GM23338 (cell line): ENCODE measurements around the gene ATIC. TPM values are rescaled to one million over a fixed set of nuclear protein-coding genes. Genes with fewer than 3 reads are reported as not detected.

ENCODE experiments used
- ATAC-seq: fragments of 200-7000 bp; cut with Tn5 transposase; 3 replicates; pipeline ENCODE4 v1.9.1; 2020
- DNase-seq: peaks from one replicate; pipeline ENCODE4 v3.0.0-alpha.2; 2015; ENCODE audit warnings: low spot score
- H2AFZ ChIP-seq: fragments of 200-600 bp; sonication (generic); 2 replicates; pipeline ENCODE4 v1.8.0; 2016; ENCODE audit warnings: antibody characterized with exemption, mild to moderate bottlenecking, moderate library complexity
- H3F3A ChIP-seq: fragments of 200-600 bp; sonication (generic); replicated peaks from 2 replicates; pipeline ENCODE4 v1.8.0; 2017; ENCODE audit warnings: antibody characterized with exemption, mixed run types, low read depth
- H3K27ac ChIP-seq: fragments of 200-600 bp; sonication (generic); 2 replicates; pipeline ENCODE4 v1.6.1; 2016; ENCODE audit warnings: low read depth
- H3K27me3 ChIP-seq: fragments of 200-600 bp; sonication (generic); 2 replicates; pipeline ENCODE4 v1.8.0; 2016; ENCODE audit warnings: mild to moderate bottlenecking, mixed run types, moderate library complexity; ENCODE audit not compliant: insufficient read depth
- H3K36me3 ChIP-seq: fragments of 200-600 bp; sonication (generic); 2 replicates; pipeline ENCODE4 v1.8.0; 2016; ENCODE audit warnings: mild to moderate bottlenecking; ENCODE audit not compliant: insufficient read depth
- H3K4me1 ChIP-seq: fragments of 200-600 bp; sonication (generic); 2 replicates; pipeline ENCODE4 v1.8.0; 2016; ENCODE audit warnings: mild to moderate bottlenecking, moderate library complexity; ENCODE audit not compliant: insufficient read depth
- H3K4me2 ChIP-seq: fragments of 200-600 bp; sonication (generic); 2 replicates; pipeline ENCODE4 v1.7.1; 2017; ENCODE audit warnings: mixed run types
- H3K4me3 ChIP-seq: fragments of 200-600 bp; sonication (generic); 2 replicates; pipeline ENCODE4 v1.6.1; 2016; ENCODE audit warnings: mixed run types
- H3K79me2 ChIP-seq: fragments of 200-600 bp; sonication (generic); replicated peaks from 2 replicates; pipeline ENCODE4 v1.8.0; 2017; ENCODE audit warnings: mild to moderate bottlenecking; ENCODE audit not compliant: insufficient read depth
- H3K9me2 ChIP-seq: fragments of 200-600 bp; sonication (generic); 2 replicates; pipeline ENCODE4 v1.8.0; 2017; ENCODE audit not compliant: insufficient read depth
- H4K20me1 ChIP-seq: fragments of 200-600 bp; sonication (generic); replicated peaks from 2 replicates; pipeline ENCODE4 v1.8.0; 2017; ENCODE audit warnings: mild to moderate bottlenecking; ENCODE audit not compliant: insufficient read depth
- H3K27ac Mint-ChIP-seq: 2 replicates; pipeline ENCODE4 v1.8.0; 2020; ENCODE audit warnings: inconsistent platforms, mild to moderate bottlenecking, moderate library complexity, mixed read lengths
- H3K27me3 Mint-ChIP-seq: 3 replicates; pipeline ENCODE4 v1.8.0; 2022; ENCODE audit warnings: low read depth, mild to moderate bottlenecking, moderate library complexity, mixed read lengths, inconsistent platforms; ENCODE audit not compliant: insufficient read depth, poor library complexity
- H3K36me3 Mint-ChIP-seq: 3 replicates; pipeline ENCODE4 v1.8.0; 2021; ENCODE audit warnings: low read depth, mild to moderate bottlenecking, inconsistent platforms, moderate library complexity, mixed read lengths
- H3K4me1 Mint-ChIP-seq: 3 replicates; pipeline ENCODE4 v1.8.0; 2020; ENCODE audit warnings: mild to moderate bottlenecking, inconsistent platforms, mixed read lengths
- H3K4me3 Mint-ChIP-seq: 3 replicates; pipeline ENCODE4 v1.8.0; 2021; ENCODE audit warnings: moderate library complexity, mild to moderate bottlenecking, inconsistent platforms, mixed read lengths
- H3K9me3 Mint-ChIP-seq: 3 replicates; pipeline ENCODE4 v1.8.0; 2020; ENCODE audit warnings: moderate library complexity, mild to moderate bottlenecking, inconsistent platforms, mixed read lengths
- EZH2 ChIP-seq: fragments of 200-600 bp; sonication (generic); IDR thresholded peaks from one replicate; pipeline ENCODE4 v1.8.0; 2017; ENCODE audit warnings: antibody characterized with exemption, mild to moderate bottlenecking, low read depth; ENCODE audit not compliant: unreplicated experiment
- JUNB ChIP-seq: IDR thresholded peaks from one replicate; pipeline ENCODE4 v1.6.1; 2016; ENCODE audit warnings: antibody characterized with exemption; ENCODE audit not compliant: unreplicated experiment
- NANOG ChIP-seq: IDR thresholded peaks from 2 replicates; pipeline ENCODE4 v1.6.1; 2016; ENCODE audit warnings: antibody characterized with exemption, borderline replicate concordance
- POLR2AphosphoS5 ChIP-seq: IDR thresholded peaks from 2 replicates; pipeline ENCODE4 v1.6.1; 2016; ENCODE audit warnings: antibody characterized with exemption, low read depth
- STAT1 ChIP-seq: IDR thresholded peaks from one replicate; pipeline ENCODE4 v1.6.1; 2016; ENCODE audit warnings: antibody characterized with exemption; ENCODE audit not compliant: unreplicated experiment
- ZNF114 ChIP-seq: fragments of 250-450 bp; sonication (Bioruptor Pico); IDR thresholded peaks from 2 replicates; pipeline ENCODE4 v1.5.0; 2020; ENCODE audit warnings: mild to moderate bottlenecking, moderate library complexity
- ZNF331 ChIP-seq: fragments of 250-450 bp; sonication (Bioruptor Pico); IDR thresholded peaks from 2 replicates; pipeline ENCODE4 v1.5.0; 2020; ENCODE audit warnings: low read depth, mild to moderate bottlenecking, moderate library complexity
- polyA plus RNA-seq: library from polyadenylated mRNA; unstranded; fragments of >200 nt; fragmentation: Nextera tagmentation; extraction: Ambion mirVana; gene quantifications from 2 replicates; pipeline ENCODE4 v1.2.1, GENCODE V29; 2016
- total RNA-seq: library from RNA; depleted of rRNA; stranded (reverse); fragments of >200 nt; shearing (Covaris generic); gene quantifications from 2 replicates; pipeline ENCODE4 v1.2.3, GENCODE V29; 2014
- TF ChIP-seq, protein P1 (sequence below): fragments of 250-450 bp; sonication (Bioruptor Pico); IDR thresholded peaks from 2 replicates; pipeline ENCODE4 v1.5.0; 2020; ENCODE audit warnings: mild to moderate bottlenecking, moderate library complexity
- TF ChIP-seq, protein P2 (sequence below): IDR thresholded peaks from 2 replicates; pipeline ENCODE4 v1.6.1; 2016; ENCODE audit warnings: antibody characterized with exemption

Gene ATIC
- total and polyA plus RNA-seq, 2 experiments from 2014 or later, result 118 to 185 TPM

DNA sequence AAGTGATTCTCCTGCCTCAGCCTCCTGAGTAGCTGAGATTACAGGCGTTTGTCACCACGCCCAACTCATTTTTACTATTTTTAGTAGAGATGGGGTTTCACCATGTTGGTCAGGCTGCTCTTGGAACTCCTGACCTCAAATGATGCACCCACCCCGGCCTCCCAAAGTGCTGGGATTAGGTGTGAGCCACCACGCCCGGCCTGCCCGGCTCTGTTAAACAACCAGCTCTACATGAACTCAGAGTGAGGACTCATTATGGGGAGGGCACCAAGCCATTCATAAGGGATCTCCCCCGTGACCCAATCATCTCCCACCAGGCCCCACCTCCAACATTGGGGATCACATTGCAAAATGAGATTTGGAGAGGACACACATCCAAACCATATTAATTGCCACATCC, 8.8 kb downstream of the ATIC start:
- DNase-seq (no peak), ATAC-seq (no peak)
- Histone ChIP-seq H3K36me3 (peaks cover 50% of the 10 kb centered on the region), H3K79me2 (peaks cover 99% of the 10 kb centered on the region), H3F3A (no peaks in the 10 kb centered on the region), H4K20me1 (peaks cover 25% of the 10 kb centered on the region), H3K4me2 (no peak overlapping the region), H3K27ac (no peak overlapping the region), H3K4me1 (no peaks in the 10 kb centered on the region), H3K4me3 (no peak overlapping the region), H3K27me3 (no peaks in the 10 kb centered on the region), H2AFZ (no peak overlapping the region), H3K9me2 (no peaks in the 10 kb centered on the region)
- peaks cover 3% of the 10 kb centered on the region; the same call in 1 of the 3 replicates for H3K4me1 Mint-ChIP-seq
- TF ChIP-seq, protein P1, sequence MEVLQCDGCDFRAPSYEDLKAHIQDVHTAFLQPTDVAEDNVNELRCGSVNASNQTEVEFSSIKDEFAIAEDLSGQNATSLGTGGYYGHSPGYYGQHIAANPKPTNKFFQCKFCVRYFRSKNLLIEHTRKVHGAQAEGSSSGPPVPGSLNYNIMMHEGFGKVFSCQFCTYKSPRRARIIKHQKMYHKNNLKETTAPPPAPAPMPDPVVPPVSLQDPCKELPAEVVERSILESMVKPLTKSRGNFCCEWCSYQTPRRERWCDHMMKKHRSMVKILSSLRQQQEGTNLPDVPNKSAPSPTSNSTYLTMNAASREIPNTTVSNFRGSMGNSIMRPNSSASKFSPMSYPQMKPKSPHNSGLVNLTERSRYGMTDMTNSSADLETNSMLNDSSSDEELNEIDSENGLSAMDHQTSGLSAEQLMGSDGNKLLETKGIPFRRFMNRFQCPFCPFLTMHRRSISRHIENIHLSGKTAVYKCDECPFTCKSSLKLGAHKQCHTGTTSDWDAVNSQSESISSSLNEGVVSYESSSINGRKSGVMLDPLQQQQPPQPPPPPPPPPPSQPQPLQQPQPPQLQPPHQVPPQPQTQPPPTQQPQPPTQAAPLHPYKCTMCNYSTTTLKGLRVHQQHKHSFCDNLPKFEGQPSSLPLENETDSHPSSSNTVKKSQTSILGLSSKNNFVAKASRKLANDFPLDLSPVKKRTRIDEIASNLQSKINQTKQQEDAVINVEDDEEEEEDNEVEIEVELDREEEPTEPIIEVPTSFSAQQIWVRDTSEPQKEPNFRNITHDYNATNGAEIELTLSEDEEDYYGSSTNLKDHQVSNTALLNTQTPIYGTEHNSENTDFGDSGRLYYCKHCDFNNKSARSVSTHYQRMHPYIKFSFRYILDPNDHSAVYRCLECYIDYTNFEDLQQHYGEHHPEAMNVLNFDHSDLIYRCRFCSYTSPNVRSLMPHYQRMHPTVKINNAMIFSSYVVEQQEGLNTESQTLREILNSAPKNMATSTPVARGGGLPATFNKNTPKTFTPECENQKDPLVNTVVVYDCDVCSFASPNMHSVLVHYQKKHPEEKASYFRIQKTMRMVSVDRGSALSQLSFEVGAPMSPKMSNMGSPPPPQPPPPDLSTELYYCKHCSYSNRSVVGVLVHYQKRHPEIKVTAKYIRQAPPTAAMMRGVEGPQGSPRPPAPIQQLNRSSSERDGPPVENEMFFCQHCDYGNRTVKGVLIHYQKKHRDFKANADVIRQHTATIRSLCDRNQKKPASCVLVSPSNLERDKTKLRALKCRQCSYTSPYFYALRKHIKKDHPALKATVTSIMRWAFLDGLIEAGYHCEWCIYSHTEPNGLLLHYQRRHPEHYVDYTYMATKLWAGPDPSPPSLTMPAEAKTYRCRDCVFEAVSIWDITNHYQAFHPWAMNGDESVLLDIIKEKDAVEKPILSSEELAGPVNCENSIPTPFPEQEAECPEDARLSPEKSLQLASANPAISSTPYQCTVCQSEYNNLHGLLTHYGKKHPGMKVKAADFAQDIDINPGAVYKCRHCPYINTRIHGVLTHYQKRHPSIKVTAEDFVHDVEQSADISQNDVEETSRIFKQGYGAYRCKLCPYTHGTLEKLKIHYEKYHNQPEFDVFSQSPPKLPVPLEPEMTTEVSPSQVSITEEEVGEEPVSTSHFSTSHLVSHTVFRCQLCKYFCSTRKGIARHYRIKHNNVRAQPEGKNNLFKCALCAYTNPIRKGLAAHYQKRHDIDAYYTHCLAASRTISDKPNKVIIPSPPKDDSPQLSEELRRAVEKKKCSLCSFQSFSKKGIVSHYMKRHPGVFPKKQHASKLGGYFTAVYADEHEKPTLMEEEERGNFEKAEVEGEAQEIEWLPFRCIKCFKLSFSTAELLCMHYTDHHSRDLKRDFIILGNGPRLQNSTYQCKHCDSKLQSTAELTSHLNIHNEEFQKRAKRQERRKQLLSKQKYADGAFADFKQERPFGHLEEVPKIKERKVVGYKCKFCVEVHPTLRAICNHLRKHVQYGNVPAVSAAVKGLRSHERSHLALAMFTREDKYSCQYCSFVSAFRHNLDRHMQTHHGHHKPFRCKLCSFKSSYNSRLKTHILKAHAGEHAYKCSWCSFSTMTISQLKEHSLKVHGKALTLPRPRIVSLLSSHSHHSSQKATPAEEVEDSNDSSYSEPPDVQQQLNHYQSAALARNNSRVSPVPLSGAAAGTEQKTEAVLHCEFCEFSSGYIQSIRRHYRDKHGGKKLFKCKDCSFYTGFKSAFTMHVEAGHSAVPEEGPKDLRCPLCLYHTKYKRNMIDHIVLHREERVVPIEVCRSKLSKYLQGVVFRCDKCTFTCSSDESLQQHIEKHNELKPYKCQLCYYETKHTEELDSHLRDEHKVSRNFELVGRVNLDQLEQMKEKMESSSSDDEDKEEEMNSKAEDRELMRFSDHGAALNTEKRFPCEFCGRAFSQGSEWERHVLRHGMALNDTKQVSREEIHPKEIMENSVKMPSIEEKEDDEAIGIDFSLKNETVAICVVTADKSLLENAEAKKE, result no peak
- TF ChIP-seq NANOG, result no peak
- TF ChIP-seq POLR2AphosphoS5, result no peak
- TF ChIP-seq ZNF331 (CRISPR knock-in tag), result no peak
- TF ChIP-seq STAT1, result no peak
- no peak for TF ChIP-seq JUNB
- TF ChIP-seq ZNF114 (CRISPR knock-in tag), result no peak
- H3K27ac Mint-ChIP-seq, result no peak overlapping the region
- H3K4me3 Mint-ChIP-seq, result no peak overlapping the region
- no peaks in the 10 kb centered on the region for H3K9me3 Mint-ChIP-seq
- no peaks in the 10 kb centered on the region for H3K27me3 Mint-ChIP-seq
- H3K36me3 Mint-ChIP-seq, result peaks cover 90% of the 10 kb centered on the region

DNA sequence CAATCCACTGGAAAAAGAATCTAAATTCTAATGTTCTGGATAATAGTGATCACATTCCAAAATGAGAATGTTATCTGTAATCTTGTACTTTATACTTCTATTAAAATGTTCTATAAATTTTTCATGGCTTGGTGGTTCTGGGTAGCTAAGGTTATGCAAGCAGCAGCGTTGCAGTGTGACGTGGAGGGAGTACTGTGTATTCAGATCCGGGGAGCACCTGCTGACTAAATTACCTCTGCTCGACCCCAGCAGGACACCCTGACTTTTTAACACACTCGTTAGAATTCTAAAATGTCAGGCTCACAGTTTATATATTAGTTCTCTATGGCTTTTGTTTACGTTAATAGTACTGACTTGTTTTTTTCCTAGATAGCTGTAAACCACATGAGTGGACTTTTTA, 13.0 kb downstream of the ATIC start:
- H3K36me3 Mint-ChIP-seq, result peaks cover 95% of the 10 kb centered on the region
- Histone ChIP-seq H3K36me3 (peaks cover 63% of the 10 kb centered on the region), H3F3A (no peaks in the 10 kb centered on the region)
- TF ChIP-seq, protein P2, sequence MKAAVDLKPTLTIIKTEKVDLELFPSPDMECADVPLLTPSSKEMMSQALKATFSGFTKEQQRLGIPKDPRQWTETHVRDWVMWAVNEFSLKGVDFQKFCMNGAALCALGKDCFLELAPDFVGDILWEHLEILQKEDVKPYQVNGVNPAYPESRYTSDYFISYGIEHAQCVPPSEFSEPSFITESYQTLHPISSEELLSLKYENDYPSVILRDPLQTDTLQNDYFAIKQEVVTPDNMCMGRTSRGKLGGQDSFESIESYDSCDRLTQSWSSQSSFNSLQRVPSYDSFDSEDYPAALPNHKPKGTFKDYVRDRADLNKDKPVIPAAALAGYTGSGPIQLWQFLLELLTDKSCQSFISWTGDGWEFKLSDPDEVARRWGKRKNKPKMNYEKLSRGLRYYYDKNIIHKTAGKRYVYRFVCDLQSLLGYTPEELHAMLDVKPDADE, result no peak
- TF ChIP-seq EZH2 (no peak), POLR2AphosphoS5 (no peak)

More for the DNA sequence above, 13.0 kb downstream of the ATIC start:
- ATAC-seq, result no peak
- Mint-ChIP-seq H3K4me3 (no peak overlapping the region), H3K9me3 (no peaks in the 10 kb centered on the region), H3K27me3 (no peaks in the 10 kb centered on the region), H3K27ac (no peak overlapping the region), H3K4me1 (peaks cover 19% of the 10 kb centered on the region)
- Histone ChIP-seq H3K27ac (no peak overlapping the region), H2AFZ (no peak overlapping the region), H3K9me2 (no peaks in the 10 kb centered on the region), H3K4me2 (no peak overlapping the region), H3K27me3 (no peaks in the 10 kb centered on the region), H3K4me1 (peaks cover 8% of the 10 kb centered on the region; the same call in 1 of the 2 replicates), H3K4me3 (no peak overlapping the region), H4K20me1 (peaks cover 42% of the 10 kb centered on the region), H3K79me2 (peaks cover 100% of the 10 kb centered on the region)
- no peak for DNase-seq
